ENCODE data around the gene NOTCH1.
A peak's percentile ranks its signal among the peaks of the same experiment; 100 is the strongest.

Gene NOTCH1

GRCh38 chr9:136544964-136545691, 720 bp downstream of the NOTCH1 start:
- no peak for DNase-seq (ENCODE audit: low spot score)

DNA sequence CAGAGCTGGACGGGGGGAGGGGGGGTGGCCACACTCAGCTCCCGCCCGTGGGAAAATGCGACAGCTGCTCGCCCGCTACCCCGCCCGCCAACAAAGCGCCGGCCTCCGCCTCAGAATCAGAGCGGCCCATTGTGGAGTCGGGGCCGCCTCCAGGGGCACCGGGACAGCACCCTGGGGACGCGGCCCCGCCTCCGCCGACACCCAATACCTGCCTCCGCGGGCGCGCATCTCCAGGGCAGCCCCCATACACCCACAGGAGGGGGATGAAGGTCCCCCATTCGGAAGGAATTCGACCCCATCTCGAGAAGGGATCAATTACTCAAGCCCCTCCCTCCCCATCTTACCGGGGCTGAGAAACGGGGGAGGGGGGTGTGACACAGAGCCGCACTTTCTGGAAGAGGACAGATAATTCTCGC, 1.3 kb downstream of the NOTCH1 start:
- DNase-seq (ENCODE audit: low spot score) = no peak

DNA sequence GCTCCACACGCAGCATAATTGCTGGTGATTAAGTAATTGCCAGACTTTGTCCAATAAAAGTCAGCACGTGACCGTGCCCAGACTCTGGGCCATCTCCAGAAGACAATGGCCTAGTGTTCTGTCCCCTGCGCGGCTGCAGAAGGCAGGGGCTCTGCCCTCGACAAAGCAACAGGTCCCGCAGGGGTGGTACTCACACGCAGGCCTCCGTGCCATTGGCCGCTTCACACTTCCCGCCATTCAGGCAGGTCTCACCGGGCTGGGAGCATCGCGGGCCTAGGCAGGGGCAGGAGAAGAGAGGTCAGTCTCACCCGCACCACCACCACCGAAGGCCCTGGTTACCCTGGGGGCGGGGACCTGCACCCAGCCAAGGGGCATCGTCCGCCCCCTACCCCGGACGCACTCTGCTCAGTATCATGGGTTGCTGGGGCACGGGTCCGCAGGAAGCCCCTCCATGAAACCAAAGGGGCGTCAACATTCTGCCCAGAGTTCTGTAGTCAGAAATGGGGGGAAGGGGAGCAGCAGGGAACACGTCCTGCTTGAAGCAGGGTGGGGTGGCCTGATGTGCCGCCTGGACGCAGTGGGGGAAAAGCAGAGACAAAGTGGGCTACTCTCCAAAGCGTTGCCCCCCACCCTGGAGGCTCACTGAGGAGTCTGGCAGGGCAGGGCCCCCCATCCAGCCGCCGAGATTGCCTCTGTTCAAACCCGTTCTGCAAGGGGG, 1.9 kb downstream of the NOTCH1 start:
- DNase-seq (ENCODE audit: low spot score) = no peak

- DNase-seq (ENCODE audit: low spot score) = no peak
These were observed 2.6 kb downstream of the NOTCH1 start for GRCh38 chr9:136543280-136543679.

DNA sequence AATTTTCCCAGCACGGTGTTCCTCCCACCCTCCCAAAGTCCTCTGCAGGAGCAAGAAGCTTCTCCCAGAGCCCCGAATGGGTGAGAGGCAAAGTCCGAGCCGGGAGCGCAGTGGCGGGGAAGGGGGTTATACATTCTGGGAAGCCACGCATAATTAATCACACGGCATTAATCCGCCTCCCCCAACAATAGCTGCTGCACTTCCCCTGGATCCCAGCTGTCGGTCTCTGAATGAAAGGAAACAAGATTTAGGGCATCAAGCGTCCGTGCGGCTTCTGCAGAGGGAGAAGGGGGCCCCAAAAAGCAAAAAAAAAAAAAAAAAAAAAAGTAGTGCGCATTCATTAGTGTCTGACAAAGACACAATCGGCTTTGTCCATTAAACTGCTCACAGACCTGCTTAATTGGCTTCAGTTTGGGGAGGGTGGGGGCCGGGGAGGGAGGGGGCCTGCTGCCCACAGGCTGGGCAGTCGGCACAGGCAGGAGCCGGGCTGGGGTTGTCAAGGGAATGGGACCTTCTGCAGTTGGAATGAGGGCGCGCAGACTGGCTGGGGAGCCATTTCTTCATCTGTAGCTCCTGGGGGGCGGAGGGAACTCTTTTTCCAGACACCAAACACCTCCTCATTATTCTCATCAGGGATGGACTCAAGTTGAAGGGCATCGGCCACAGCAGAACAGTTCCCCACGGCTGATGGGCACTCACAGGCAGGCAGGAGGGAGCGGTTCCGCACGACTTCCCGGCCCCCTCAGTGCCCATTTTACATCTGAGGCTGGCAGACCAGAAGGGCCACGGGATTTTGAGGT, 3.4 kb downstream of the NOTCH1 start:
- no peak for DNase-seq (ENCODE audit: low spot score)

- DNase-seq (ENCODE audit: low spot score) = no peak
These were observed 4.1 kb downstream of the NOTCH1 start for GRCh38 chr9:136541709-136542108.

DNA sequence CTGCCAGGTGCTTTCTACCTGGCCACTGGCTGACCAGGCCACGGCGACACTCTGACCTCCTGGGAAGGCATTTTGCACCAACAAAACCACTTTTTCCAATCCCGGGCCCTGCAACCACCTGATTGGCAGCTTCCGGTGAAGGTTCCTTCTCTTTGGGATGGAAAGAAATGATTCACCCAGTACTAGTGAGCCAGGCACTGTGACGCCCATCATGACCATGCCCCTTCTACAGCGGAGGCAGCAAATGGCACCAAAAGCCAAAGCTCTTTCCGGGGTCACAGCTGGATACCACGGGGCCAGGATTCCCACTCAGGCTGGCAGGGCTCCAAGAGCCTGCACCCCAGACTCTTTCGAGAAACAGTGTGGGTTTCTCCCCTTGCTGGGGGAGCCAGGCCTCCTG, 4.7 kb downstream of the NOTCH1 start:
- peak; percentile 78 for DNase-seq (ENCODE audit: low spot score)

DNA sequence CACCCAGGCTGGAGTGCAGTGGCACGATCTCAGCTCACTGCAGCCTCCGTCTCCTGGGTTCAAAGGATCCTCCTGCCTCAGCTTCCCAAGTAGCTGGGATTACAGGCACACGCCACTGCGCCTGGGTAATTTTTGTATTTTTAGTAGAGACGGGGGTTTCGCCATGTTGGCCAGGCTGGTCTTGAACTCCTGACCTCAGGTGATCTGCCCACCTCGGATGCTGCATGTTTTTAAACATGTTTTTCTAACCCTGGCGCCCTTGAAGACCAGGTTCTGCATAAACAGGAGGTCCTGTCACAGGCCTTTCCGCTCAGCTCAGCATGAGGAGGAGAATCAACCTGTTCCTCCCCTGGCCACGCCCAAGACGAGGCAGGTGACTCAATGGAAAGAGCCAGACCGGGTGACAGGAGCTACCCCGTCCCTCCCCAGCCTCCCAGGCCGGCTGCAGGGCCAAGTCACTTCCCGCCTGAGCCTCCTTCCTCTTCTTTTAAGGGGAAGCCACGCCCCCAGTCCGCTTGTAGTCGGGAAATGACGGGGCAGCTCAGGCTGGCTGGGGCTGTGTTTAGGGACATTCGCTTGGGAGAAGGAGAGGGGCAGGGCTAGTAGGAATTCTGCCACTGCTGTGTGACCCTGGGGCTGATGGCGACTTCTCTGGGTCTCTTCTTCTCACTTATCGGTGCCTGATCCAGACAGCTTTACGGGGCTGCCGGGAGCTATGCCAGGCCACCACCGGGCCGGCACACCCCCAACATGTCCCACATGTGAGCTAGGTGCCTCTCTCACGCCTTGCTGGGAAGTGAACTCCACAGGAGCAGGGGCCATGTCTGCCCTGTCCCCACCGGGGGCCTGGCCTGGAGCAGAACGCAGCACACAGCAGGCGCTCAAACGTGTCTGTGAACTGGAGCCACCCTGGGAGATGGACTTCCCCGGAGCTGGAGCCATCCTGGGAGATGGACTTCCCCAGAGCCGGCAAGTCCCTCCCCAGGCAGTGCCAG, 6.1 kb downstream of the NOTCH1 start:
- DNase-seq (ENCODE audit: low spot score) = peak; percentile 97

DNA sequence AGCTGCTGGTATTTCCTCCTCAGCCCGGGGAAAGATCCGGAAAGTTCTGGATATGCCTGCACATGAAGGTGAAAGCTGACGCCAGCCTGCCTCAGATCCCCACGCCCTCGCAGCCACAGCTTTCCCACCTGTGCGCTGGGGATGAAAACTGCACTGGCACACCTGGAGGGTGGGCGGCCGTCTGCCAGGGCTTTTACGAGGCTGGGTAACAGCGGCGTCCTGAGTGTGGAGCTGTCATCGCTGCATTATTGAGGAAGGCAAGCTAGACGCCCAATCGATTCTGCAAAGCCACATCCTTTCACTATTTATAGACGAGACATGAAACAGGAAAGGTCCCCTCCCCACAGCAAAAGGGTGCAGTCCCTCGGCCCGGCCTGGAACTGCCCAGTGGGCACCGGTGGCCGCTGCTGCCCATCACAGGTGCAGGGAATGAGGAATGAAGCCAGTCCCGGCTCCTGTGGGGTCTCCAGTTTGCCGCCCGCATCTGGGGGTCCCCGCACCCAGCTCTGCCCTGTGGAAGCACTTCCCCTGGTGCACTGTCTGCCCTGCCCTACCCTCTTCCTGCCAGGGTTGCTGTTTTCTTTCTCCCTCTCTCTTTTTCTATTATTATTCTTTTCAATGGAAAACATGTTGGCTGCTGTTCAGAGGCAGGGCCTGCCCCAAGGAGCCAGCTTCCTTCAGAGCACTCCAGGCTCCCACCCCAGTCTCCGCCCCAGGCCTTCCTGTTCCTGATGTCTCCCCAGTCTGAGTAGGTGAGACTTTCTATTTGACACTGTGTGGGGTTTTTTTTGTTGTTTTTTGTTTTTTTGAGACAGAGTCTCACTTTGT, 7.0 kb downstream of the NOTCH1 start:
- no peak for DNase-seq (ENCODE audit: low spot score)

DNA sequence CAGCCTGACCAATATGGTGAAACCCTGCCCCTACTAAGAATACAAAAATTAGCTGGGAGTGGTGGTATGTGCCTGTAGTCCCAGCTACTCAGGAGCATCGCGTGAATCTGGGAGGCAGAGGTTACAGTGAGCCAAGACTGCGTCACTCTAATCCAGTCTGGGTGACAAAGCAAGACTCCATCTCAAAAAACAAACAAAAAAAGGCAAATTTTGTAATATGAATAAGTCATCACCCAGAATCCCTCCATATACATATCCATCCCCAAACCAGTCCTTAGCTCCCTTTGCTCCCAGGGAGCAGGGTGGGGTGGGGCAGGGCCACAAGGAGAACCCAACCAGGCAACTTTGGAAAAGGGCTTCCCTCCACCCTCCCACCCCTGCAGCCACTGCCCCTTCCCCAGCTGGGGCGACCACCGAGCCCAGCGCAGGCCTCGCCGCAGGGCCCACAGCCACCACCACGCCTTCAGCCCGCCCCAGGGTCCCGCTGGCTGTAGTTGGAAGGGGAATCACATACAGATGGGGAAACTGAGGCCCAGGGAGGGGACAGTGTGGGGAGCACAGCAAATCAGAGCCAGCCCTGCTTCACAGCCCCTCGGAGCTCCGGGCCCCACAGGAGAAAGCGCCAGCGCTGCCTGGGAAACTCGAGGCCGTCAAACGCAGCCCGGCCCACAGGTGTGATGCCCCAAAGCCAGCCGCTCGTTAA, 7.8 kb downstream of the NOTCH1 start:
- DNase-seq (ENCODE audit: low spot score) = no peak

DNA sequence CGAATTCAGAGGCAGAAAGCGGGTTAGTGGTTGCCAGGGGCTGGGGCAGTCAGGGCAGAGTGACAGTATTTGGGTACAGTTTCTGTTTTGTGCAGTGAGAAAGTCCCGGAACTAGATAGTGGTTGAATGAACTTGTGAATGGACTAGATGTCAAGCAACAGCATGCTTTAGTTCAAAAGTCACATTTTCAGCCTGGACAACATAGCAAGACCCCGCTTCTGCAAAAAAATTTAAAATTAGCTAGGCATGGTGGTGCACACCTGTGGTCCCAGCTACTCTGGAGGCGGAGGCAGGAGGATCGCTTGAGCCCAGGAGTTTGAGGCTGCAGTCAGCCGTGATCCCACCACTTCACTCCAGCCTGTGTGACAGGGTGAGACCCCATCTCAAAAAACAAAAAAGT, 8.4 kb downstream of the NOTCH1 start:
- DNase-seq (ENCODE audit: low spot score) = no peak

DNA sequence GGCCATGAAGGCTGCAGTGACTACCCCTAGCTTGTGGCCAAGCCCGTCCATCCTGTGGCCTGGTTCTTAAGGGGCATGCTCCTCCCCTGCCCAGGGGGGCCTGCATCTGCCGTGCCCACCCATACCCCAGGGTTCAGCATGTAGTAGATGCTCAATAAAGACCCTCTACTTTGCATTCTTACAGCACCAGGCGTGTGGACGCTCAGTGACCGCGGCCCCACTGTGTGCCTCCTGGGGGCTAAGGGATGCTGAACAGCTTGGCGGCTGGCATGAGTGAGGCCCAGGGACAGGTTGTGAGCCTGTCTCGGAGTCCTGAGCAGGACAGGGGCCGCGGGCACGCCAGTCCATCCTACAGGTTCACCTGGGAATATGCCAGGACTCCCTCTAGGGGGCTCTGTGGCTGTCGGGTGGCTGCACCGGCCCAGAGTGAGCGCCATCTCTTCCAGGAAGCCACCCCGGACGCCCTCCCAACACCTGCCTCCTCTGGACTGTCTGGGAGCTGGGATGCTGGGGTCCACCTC, 9.1 kb downstream of the NOTCH1 start:
- no peak for DNase-seq (ENCODE audit: low spot score)

GRCh38 chr9:136536051-136536720, 9.7 kb downstream of the NOTCH1 start:
- DNase-seq (ENCODE audit: low spot score) = no peak

GRCh38 chr9:136535070-136535469, 10.8 kb downstream of the NOTCH1 start:
- no peak for DNase-seq (ENCODE audit: low spot score)

DNA sequence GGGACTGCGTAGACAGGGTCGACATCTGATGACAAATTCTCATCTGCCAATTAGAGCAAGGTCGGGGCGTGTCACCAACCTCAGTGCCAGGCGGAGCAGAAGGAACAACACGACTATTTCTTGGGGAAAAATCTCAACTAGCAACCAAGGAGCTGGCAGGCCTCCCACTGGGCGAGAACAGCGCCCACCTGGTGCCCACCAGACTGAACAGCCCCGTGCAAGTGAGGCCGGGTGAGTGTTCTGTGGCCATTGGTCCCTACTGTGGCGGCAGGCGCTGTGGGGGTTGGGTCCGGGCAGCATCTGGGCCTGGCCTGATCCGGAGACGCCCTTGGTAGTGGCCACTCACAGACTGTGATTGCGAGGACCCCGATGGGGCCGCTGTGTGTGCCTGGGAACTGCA, 11.5 kb downstream of the NOTCH1 start:
- no peak for DNase-seq (ENCODE audit: low spot score)

GRCh38 chr9:136533775-136534157, 12.1 kb downstream of the NOTCH1 start:
- DNase-seq (ENCODE audit: low spot score) = no peak

DNA sequence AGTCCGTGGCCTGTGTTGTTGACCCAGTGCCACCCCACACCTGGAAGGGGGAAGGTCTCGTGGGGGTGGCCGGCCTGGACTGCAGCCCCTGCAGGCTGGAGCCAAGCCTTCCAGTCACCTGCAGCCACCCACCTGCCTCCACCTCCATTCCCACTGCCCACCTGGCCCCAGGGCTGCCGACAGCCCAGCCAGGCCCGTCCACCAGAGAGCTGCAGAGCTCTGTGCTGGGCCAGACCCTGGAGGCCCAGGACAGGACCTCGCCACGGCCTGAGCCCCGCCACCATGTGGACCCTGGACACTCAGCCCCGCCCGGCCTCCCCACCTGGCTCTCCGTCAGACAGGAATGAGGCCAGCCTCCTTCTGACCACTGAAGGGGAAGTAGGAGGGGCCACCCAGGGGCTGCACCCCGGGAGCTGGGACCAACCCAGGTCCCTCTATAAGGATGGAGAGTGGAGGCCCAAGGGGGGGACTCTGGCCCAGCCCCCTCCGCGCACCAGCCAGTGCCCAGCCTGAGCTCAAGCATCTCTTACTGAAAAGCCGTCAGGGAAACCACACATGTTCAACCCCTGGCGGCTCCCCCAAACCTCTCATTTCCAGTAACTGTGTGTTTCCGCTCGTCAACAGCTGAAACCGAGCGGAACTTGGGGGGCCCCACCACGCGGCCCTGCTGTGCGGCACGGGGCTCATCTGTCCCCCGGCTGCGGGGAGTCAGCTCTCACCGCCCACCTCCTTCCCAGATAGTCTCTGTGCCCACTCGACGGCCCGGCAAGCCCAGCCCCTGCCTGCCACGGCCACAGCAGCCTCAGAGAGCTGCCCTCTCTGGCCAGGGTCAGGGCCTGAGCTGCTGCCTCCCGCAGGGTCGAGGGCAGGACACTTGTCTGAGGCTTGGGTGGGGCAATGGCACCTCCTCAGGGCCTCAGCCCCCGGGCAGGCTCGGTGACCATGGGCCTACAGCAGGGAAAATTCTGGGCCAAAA, 12.8 kb downstream of the NOTCH1 start:
- no peak for DNase-seq (ENCODE audit: low spot score)

Data from kidney capillary endothelial cell (primary cell).